Iris pigment epithelial cell (primary cell): ENCODE data around the gene NOXO1.

Source experiments
- DNase-seq: peaks from one replicate; pipeline ENCODE4 v3.0.0-alpha.2; 2011; ENCODE audit warnings: low read depth

The NOXO1 gene

DNA sequence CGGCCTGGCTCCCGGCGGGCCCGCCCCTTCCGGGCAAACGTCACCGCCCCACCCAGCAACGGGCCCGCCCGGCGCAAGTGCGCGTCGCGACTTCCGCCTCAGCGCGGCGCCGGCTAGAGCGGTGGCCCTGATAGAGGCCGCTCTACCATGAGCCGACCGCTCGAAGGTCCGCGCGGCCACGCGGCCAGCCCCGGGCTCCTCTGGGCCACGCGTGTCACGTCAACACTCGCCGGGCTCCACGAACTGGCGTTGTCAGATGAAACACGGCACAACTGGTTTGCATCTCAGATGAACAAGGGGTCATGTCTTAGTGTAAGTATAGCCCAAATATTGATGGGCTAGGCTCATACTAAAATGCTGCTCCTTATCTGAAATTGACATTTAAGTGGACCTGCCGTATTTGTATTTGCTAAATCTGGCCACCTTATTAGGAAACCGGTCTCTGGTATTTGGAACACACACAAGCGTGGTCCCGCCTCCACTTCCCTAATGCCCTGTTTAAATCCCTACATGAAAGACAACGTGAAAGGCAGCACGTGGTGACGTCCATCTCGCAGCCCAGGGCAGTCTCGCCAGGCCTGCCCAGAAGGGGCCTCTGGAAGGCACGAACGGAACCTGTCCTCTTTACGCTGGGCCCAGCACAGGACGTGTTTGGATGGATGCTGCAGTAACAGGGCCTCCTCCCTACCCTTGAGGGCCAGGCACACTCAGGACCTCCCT, 28.7 kb upstream of the NOXO1 start, which contains the start of gene ZNF598:
Gene ZNF598 (minus strand): TSS at position 31 of the 720 bp plus-strand sequence.
- peak; percentile 84 for DNase-seq

- DNase-seq, result no peak
Measured at GRCh38 chr16:2009164-2009711, 28.0 kb upstream of the NOXO1 start.

- peak; percentile 70 for DNase-seq
Measured at GRCh38 chr16:2008631-2009163, 27.4 kb upstream of the NOXO1 start.

DNA sequence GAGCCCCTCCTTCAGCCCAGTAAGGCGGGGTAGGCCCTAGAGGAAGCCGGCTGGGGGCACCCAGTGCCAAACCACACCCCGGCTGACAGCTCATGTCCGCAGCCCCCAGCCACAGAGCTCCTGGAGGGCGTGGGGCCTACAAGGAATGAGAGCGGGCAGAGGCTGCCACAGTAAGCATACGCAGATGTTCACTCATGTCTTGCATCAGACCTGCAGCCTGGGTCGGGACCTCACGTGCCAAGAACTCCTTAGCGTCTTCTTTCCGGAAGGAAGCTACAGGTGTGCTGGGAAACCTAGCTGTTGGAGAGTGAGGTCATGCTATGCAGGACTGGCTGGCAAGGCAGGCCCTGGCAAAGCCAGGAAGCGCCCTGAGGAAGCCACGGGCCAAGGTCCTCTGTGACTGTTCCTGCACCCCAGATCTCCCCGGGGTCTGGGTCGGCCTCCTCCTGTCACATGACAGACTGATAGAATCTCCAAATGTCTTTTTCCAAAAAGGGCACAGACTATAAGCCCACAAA, 26.8 kb upstream of the NOXO1 start:
- peak; percentile 57 for DNase-seq

DNA sequence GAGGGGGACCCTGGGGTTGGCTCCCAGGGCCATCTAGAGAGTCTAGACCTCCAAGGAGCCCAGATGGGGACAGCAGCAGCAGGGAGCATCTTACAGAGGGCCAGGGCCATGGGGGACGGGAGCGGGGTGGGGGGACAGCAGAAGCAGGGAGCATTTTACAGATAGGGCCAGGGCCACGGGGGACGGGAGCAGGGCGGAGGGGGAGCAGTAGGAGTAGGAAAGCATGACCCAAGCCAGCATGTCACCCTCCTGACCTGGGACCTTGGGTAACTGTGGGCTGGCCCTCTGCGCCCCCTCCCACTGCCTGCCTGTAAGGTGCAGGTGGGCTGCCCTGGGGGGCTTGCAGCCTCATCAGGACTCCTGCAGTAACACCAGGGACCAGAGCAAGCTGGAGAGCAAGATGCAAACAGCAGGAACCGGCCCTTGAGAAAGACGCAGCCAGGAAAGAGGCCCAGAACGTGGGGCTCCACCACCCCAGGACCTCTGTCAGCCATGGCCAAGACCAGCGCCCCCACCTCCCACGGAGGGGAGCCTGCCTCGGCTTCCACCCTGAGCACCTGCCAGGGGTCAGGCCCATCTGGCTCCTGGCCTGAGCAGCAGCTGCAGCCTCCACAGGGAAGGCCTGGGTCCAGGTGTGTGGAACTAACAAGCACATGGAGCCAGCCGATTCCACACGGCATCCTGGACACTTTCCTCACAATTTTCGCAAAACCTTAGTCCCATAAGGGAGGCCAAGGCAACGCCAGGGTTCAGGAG, 26.0 kb upstream of the NOXO1 start:
- DNase-seq, result no peak

GRCh38 chr16:2006317-2006716, 25.0 kb upstream of the NOXO1 start:
- DNase-seq, result no peak

DNA sequence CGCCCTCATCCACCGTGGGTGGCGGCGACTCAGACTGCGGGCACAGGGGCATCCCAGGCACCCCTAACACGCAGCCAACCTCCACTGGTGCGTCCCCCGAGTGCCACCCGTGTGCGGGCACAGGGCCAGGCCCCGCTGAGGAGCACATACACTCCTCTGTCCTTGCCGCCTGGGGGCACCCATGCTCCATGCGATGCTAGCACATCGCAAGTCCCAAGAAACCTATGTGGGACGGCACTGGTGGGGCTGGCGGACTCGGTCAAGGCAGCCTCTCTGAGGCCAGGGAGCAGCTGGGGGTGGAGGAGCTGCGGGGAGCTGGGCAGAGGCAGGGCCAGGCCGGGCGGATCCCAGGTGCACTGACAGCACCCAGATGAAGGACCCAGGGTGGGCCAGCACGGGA, 24.4 kb upstream of the NOXO1 start:
- DNase-seq, result no peak

GRCh38 chr16:2004795-2005517, 23.7 kb upstream of the NOXO1 start:
- DNase-seq, result no peak

DNA sequence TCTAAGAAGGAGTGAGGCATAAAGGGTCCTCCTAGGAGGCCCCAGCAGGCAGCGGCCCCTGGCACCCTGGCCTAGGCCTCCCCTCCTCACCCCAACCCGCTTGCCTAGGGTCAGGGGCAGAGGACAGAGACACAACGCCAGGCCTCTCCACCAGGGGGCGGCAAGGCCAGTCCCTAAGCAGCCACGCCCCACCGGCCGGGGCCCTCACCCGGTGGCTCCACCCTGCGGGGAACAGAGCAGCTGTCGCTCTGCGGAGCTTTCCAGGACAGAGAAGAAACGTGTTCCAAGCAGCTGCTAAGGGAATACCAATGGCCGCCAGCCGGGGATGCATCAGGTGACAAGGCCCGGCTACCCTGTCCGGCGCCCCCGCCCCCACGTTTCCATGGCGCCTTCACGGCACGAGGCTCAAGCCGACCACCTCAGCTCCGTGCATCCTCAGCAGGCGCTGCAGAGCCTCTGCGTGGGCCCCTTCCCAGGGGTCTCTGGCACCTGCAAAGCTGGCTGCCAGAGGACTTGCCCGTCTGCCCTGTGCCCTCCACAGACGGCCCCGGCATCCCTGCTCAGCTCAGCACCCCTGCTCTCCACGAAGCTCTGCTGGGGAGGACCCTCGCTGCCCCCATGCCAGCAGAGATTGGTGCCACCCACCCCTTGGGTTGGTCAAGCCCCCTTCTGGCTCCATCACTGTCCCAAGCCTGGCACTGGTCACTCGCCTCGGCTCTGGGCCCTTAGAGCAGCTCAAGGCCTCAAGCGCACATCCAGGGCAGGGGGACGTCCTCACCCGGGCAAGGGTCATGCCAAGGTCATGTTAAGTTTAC, 22.8 kb upstream of the NOXO1 start:
- peak; percentile 79 for DNase-seq

- DNase-seq, result no peak
Measured at GRCh38 chr16:2003231-2003826, 22.1 kb upstream of the NOXO1 start.

- no peak for DNase-seq
Measured at GRCh38 chr16:2002406-2003230, 21.3 kb upstream of the NOXO1 start.

GRCh38 chr16:2001456-2002355, 20.4 kb upstream of the NOXO1 start:
- no peak for DNase-seq

DNA sequence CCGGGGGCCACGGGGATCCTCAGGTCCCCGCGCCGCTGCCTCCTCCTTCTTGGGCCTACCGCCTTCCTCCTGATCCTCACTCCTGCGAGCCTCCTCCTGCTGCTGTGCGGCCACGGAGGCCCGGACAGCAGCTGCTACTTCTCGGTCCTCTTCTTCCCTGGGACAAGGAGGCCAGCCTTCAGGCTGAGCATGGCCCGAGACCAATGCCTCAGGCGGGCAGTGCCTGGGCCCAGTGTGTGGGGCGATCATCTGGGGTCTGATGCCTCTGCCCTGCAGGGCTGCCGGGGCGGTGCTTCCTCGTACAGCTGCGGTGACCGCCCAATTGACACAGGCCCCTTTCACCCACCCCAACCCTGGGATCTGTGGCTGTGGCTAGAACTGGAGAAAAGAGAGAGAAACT, 19.8 kb upstream of the NOXO1 start:
- DNase-seq, result no peak

DNA sequence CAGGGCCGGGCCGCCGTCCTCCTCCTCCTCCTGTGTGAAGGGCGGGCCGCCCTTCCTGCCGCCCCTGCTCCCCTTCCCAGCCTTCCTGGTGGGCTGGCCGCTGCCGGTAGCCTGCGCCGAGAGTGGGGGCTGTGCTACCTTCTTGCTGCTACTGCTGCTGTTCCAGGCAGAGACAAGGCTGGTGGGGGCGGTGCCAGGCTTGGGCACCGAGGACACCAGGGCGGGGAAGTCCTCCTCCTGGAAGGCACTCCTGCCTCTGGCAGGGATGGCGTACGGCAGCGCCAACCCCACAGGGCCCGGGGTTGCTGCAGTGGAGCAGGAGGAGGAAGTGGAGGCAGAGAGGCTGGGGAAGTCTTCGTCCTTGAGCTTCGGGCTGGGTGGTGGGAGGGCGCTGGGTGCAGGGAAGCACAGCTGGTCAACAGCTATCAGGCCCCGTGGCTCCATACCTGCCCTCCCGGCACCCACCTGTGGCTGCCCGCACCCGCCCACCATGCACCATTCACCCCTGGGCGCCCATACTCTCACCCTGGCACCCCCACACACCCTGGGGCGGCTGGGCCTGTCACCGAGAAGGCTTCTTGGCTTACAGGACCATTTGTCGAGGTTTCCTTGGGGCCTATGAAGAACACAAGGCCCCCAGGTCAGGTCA, 18.7 kb upstream of the NOXO1 start:
- no peak for DNase-seq

DNA sequence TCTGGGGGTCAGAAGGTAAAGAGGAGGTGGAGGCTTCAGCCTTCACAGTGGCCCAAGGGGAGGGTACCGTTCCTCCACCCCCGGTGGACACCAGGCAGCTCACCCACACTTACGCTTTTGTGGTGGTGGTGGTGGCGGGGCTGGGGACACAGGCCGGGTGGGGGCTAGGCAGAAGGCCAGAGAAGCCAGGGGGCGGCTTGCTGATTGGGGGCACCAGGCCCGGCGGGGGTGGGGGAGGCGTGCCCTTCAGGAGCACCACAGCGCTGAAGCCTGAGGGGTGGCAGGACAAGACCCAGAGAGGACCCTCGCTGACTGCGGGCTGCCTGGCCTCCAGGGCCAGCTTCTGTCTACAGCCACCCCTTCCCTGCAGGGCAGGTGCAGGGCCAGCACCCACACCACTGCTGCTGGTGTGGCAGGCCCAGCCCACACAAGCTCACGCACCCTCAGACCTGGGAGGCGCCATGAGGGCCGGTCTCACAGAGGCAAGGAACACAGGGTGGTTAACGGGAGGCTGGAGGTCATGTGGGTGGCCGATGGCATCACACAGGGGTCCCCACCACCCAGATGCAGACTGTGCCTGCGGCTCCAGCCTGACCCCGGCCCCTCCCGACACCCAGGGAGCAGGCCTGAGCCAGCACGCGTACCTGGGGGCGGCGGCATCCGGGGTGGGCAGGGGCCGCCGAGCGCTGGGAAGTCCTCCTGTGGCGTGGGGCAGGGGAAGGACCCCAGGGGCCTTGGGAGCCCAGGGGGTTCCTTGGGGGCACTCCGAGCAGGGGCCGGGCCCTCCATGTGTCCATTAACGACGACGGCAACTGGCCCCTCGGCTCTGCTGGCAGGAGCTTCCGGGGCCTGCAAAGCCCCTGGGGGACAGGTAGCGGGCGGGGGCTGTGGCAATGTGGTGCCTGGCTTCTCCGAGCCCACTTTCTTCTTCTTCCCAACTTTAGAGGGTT, 17.9 kb upstream of the NOXO1 start:
- no peak for DNase-seq

- DNase-seq, result no peak
Measured at GRCh38 chr16:1998360-1998835, 17.1 kb upstream of the NOXO1 start.
